ENCODE data around the gene MGAT4D. TPM values are rescaled to one million over a fixed set of nuclear protein-coding genes. Genes with fewer than 3 reads are reported as not detected.
"Not testable (repeated sequence)": the region's sequence is repeated elsewhere in the genome, so short reads cannot be mapped to it uniquely, and the experiment has no call there.

MGAT4D gene
- polyA plus RNA-seq, 12 donors = not detected

GRCh38 chr4:140439644-140440142 lies 58.4 kb downstream of the MGAT4D start:
- DNase-seq = no peak

- DNase-seq = no peak
These were observed 70.1 kb downstream of the MGAT4D start for GRCh38 chr4:140427919-140428471.

DNA sequence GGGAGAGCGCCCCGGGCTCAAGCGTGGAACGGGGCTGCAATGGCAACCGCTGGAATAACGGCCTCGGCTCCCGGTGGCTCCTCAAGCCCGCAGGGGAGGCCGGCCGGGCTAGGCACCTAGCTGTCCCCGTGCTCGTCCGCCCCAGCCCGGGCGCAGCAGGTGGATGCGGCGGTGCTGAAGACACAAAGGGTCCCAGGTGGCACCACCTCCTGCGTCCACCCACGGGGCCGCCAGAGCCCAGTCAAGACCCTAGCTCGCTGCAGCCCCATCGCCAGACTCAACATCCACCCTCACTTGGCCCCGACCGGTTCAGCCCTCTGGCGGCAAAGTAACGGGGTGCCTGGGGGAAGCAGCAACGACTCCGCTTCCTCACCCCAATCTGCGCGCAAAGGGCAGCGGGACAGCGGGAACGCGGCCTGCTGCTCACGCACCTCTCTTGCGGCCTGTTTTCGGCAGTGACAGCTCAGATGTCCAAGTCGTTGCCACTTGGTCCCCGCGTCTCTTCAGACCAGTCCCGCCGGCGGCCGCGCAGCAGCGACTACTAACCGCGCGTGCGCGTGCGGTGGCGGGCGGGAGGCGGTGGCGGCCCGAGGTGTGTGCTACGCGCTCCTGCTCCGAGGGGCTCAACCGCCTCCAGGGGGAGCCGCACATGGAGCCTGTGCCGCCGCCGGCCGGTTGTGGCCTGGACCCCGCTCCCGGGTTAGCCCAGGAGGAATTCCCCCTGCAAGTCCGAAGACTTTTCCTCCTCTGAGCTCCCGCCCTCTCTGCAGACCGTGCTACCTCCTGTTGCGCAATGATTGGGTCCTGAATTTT lies 70.8 kb downstream of the MGAT4D start, which contains the start of gene CLGN:
TSS of gene CLGN (minus strand) at position 543 of the 813 bp plus-strand sequence. CDS start 14,570 bp downstream, outside the sequence.
- peak; percentile 54 for DNase-seq

GRCh38 chr4:140426610-140427105 lies 71.4 kb downstream of the MGAT4D start:
- no peak for DNase-seq

- DNase-seq = no peak
These were observed 75.0 kb downstream of the MGAT4D start for GRCh38 chr4:140423106-140423505.

- not testable (repeated sequence) for DNase-seq
These were observed 84.7 kb downstream of the MGAT4D start for GRCh38 chr4:140413130-140413969.

DNA sequence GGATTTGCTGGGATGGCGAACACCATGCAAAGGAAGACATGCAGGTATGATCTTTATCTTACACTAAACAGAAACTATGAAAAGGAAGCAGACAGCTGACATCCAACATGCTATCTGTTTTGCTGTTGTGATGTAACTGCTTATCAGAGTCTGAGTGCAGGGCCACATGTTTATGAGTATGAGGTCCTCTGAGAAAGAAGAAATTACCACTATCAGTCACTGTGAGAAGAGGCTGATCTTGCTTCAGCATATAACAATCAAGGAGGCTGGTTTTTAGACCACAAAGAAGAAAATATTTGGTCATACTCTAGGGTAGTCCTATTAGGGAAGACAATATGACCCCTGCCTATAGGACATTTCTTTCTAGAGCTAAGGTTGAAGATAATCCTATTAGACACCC lies 89.1 kb downstream of the MGAT4D start:
- no peak for DNase-seq

DNA sequence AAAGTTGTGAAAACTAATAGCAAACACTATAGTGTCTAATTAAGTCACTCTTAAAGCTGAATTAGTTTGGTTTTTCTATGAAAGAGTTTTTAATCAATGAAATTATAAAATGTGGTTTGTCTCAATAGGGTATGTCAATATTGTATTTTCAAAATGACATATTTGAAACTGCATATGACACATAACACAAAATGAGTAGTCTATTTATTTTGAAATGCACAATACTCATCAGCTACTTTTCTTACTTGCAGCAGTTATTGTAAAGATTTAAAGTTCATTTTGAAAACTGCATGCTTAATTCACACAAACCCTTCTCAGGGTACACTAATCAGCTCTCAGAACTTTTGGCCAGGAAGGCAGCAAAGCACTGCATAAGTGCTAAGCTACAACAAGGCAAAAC lies 91.8 kb downstream of the MGAT4D start:
- DNase-seq = no peak

GRCh38 chr4:140400111-140400510 lies 98.0 kb downstream of the MGAT4D start:
- DNase-seq = no peak

- no peak for DNase-seq
These were observed 102.4 kb downstream of the MGAT4D start for GRCh38 chr4:140395668-140396067.

Other genes with a start within 250 kb of the MGAT4D start
- gene SCOC, start 124.6 kb downstream of the MGAT4D start, polyA plus RNA-seq (ENCODE audit: insufficient read length in 12 of 12) = 10 to 100 TPM in 11 of 12 donors, not detected in 1; 30.9 to 68.6 (median 54.4) TPM
- 1 to 10 TPM in 10 of 12 donors, not detected in 2; 1.7 to 3.2 (median 2.6) TPM for gene CLGN, start 70.6 kb downstream of the MGAT4D start, polyA plus RNA-seq (ENCODE audit: insufficient read length in 12 of 12)
- gene ELMOD2, start 25.9 kb upstream of the MGAT4D start, polyA plus RNA-seq (ENCODE audit: insufficient read length in 12 of 12) = 10 to 100 TPM in 11 of 12 donors, not detected in 1; 16.7 to 39.4 (median 25.6) TPM
- under 1 TPM in 4 of 12 donors, not detected in 8; 0.12 to 0.17 (median 0.16) TPM for gene UCP1, start 70.7 kb upstream of the MGAT4D start, polyA plus RNA-seq (ENCODE audit: insufficient read length in 12 of 12)

Data from muscle of arm (tissue), 12 donors.